ENCODE data around the gene NELFB. TPM values are rescaled to one million over a fixed set of nuclear protein-coding genes. Genes with fewer than 3 reads are reported as not detected.

Gene NELFB
- total RNA-seq, 1 donor: 47.1 TPM

DNA sequence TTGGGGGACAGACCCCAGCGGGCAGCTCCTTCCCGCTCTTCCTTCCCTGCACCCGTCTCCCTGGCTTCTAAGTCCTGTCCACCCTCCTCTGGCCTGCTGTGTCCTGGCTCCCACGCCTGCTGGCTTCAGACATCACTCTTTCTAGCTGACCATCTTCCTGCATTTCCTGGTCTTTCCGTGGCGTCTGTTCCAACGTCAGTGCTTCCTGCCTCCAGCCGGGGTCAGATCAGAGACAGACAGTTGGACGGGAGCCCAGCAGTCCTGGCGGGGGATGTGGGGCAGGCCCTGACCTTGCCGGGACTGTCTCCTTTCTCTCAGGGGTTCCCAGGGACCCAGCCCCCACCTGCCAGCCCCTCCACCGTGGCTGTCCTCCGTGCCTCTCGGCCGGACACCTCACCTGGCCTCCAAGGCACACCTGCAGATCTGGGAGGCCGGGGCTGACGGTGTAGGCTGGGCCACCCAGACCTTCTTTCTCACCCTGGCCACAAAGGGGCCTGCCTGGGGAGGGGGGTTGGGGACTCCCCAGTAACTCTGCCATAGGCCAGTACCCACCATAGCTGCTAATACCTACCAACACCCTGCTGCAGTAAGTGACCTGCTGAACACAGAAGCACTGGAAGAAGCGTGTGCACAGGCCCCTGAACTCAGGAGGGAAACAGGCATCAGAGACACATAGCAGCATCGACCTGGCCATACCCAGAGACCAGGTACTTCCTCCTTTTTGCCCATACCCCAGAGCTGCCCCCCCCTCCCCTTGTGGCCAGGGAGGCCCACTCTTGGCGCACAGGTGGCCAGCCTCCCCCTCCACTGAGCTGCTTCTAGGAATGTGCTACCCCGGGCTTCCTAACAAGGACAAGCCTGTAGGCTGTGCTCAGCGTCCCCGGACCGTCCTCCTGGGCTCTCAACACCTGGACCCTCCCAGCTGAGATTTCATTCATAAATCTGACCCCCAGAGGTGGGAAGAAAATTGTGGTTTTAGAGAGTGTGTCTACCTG lies 41.8 kb downstream of the NELFB start:
- DNase-seq (ENCODE audit: low read depth): peak; percentile 74
- peak overlapping the region; percentile 30 for H3K4me3 ChIP-seq (ENCODE audit: low read depth, low read length)
- TF ChIP-seq, protein P1, sequence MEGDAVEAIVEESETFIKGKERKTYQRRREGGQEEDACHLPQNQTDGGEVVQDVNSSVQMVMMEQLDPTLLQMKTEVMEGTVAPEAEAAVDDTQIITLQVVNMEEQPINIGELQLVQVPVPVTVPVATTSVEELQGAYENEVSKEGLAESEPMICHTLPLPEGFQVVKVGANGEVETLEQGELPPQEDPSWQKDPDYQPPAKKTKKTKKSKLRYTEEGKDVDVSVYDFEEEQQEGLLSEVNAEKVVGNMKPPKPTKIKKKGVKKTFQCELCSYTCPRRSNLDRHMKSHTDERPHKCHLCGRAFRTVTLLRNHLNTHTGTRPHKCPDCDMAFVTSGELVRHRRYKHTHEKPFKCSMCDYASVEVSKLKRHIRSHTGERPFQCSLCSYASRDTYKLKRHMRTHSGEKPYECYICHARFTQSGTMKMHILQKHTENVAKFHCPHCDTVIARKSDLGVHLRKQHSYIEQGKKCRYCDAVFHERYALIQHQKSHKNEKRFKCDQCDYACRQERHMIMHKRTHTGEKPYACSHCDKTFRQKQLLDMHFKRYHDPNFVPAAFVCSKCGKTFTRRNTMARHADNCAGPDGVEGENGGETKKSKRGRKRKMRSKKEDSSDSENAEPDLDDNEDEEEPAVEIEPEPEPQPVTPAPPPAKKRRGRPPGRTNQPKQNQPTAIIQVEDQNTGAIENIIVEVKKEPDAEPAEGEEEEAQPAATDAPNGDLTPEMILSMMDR (IDR thresholded peaks at IDR 0.05; ENCODE audit: insufficient read depth, low read depth, low read length): no peak

DNA sequence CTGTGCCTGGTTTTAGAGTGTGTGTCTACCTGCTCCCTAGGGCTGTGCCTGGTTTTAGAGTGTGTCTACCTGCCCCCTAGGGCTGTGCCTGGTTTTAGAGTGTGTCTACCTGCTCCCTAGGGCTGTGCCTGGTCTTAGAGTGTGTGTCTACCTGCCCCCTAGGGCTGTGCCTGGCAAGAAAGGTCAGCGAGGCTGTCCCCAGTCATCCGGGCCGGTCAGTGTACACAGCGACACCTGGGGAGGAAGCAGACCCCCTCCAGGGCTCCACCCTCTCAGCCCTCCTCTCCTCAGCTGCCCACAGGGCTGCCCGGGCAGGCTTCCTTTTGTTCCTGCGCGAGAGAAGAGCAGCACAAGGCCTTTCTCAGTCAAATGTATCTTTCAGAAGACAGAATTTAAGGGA lies 42.8 kb downstream of the NELFB start:
- no peak overlapping the region for H3K4me3 ChIP-seq (ENCODE audit: low read depth, low read length)
- TF ChIP-seq, protein P1 (IDR thresholded peaks at IDR 0.05; ENCODE audit: insufficient read depth, low read depth, low read length): no peak
- DNase-seq (ENCODE audit: low read depth): no peak

DNA sequence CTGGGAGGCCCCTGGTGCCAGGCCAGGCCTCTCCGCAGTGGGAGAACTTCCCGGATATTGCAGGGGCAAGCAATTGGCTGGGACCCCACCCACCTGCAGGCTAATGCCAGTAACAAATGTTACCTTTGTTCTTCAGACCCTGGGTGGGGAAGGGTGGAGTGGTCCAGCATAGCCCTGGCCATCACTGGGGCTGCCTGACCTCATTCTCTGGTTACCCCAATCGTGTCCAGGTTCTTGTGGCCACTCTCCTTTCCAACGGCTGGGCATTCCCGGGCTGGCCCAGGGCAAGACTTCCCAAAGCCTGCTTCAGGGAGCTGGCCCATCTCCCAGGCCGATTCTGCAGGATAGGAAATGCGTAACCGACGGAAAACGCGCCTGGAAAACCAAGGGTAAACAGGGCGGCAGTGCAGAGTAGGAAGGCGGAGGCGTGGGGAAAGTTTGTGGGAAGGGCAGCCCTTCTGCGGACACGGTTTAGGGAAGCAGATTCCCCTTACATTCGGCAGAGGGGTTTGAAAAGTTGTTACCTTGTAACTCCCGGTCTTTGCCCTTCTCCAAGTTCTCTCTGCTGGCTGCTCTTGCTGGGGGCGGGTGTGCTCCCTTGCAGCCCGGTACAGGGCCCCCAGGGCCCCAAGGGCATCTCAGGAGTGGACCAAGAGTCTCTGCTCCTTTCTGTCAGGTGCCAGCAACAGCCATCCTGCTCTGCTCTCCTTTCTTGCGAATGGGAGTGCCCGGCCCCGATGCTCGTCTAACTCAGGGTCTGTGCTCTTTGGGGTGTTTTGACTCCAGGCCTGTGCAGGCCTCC lies 43.5 kb downstream of the NELFB start:
- no peak for DNase-seq (ENCODE audit: low read depth)
- no peak overlapping the region for H3K4me3 ChIP-seq (ENCODE audit: low read depth, low read length)
- TF ChIP-seq, protein P1 (IDR thresholded peaks at IDR 0.05; ENCODE audit: insufficient read depth, low read depth, low read length): no peak

DNA sequence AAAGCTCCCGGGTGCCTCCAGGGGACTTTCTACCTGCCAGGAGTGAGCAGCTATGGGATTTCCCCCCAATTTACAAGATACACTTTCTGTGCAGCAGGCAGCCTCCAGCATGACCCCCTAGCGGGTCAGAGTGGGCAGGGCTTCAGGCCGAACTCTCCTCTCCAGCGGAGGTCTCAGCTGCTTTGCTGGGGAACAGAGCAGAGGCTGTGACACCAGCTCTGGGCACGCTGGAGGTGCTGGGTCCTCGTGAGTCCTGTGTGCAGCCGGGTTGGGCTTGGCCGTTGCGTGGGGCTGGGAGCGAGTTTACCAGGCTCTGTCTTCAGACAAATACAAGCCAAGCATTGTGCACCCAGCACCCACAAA lies 44.1 kb downstream of the NELFB start:
- DNase-seq (ENCODE audit: low read depth): no peak
- TF ChIP-seq, protein P1 (IDR thresholded peaks at IDR 0.05; ENCODE audit: insufficient read depth, low read depth, low read length): no peak
- no peak overlapping the region for H3K4me3 ChIP-seq (ENCODE audit: low read depth, low read length)

DNA sequence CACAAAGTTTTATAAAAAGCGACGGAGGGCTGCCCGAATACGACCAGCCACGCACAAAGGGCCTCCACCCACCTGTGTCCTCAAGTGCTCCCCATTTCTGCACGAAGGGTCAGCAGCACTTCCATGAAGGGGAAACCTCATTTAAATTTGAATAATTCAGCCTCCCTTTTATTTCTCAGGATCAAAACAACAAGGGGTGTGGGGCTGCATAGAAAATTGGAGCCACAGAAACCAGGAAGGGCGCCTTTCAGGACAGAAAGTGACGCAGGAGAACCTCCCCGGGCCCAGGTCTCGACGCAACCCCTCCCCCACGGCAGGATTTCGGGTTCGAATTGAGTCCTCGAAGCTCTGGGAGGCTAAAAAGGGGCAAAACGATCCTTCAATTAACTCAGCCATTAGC lies 44.8 kb downstream of the NELFB start:
- no peak overlapping the region for H3K4me3 ChIP-seq (ENCODE audit: low read depth, low read length)
- no peak for DNase-seq (ENCODE audit: low read depth)
- TF ChIP-seq, protein P1 (IDR thresholded peaks at IDR 0.05; ENCODE audit: insufficient read depth, low read depth, low read length): no peak

DNA sequence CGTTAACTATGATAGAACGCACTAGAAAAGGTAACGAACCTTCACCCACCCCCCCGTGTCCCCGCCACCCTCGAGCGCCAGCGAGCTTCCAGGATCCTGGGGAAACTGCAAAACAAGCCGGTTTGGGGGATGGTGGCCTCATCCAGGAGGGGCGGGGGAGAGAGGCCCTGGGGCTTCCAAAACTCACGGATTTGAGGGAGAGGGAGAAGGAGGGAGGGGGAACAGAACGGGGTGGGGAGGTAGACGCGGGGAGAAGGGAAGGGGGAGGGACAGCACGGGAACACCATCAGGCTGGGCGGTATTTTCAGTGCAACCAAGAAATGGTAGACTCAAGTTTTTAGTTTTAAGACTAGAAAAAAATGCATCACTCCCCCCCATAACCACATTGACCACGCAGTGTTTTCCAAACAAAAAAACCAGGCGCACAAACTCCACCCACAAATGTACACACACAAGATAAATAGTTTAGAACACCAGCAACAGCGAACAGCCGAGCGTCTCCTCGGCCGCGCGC lies 45.5 kb downstream of the NELFB start:
- peak overlapping the region; percentile 54 for H3K4me3 ChIP-seq (ENCODE audit: low read depth, low read length)
- DNase-seq (ENCODE audit: low read depth): peak; percentile 82
- TF ChIP-seq, protein P1 (IDR thresholded peaks at IDR 0.05; ENCODE audit: insufficient read depth, low read depth, low read length): no peak
